GM23248 (cell line): ENCODE data around the gene WDPCP.

Experiments used
- EZH2 ChIP-seq: fragments of 200-600 bp; sonication (generic); IDR thresholded peaks from 2 replicates; pipeline ENCODE4 v1.6.1; 2018; ENCODE audit warnings: antibody characterized with exemption, mild to moderate bottlenecking; ENCODE audit not compliant: insufficient read depth, poor library complexity, severe bottlenecking
- EZH2phosphoT487 ChIP-seq: fragments of 200-600 bp; sonication (generic); IDR thresholded peaks from 2 replicates; pipeline ENCODE4 v1.6.1; 2018; ENCODE audit warnings: antibody characterized with exemption, moderate library complexity, mild to moderate bottlenecking, low read depth; ENCODE audit not compliant: insufficient read depth

GRCh38 chr2:63283273-63283672 lies 305.0 kb downstream of the WDPCP start:
- TF ChIP-seq EZH2 (no peak), EZH2phosphoT487 (no peak)
